Fibroblast of lung (primary cell): ENCODE results near the gene TMC3. TPM values are rescaled to one million over a fixed set of nuclear protein-coding genes. Genes with fewer than 3 reads are reported as not detected.

ENCODE experiments used
- DNase-seq, 2 donors: peaks; one replicate each; pipeline versions ENCODE4 v3.0.0 to v3.0.0-alpha.2; 2010; ENCODE audit warnings: low read depth in 2 of 2
- H2AFZ ChIP-seq: 2 replicates; pipeline ENCODE4 v1.5.1; 2012; ENCODE audit warnings: low read length, control low read depth, inconsistent platforms
- H3K27ac ChIP-seq: 2 replicates; pipeline ENCODE4 v1.5.1; 2011; ENCODE audit warnings: low read length, control low read depth; ENCODE audit not compliant: insufficient read depth
- H3K27me3 ChIP-seq: 2 replicates; pipeline ENCODE4 v1.5.1; 2011; ENCODE audit warnings: mild to moderate bottlenecking, low read length; ENCODE audit not compliant: control insufficient read depth, insufficient read depth
- H3K36me3 ChIP-seq: 2 replicates; pipeline ENCODE4 v1.5.1; 2011; ENCODE audit warnings: low read length; ENCODE audit not compliant: control insufficient read depth, insufficient read depth
- H3K4me1 ChIP-seq: 2 replicates; pipeline ENCODE4 v1.5.1; 2011; ENCODE audit warnings: low read length; ENCODE audit not compliant: control insufficient read depth, insufficient read depth; ENCODE audit errors: extremely low read depth
- H3K4me2 ChIP-seq: 2 replicates; pipeline ENCODE4 v1.5.1; 2011; ENCODE audit warnings: low read length, control low read depth; ENCODE audit not compliant: insufficient read depth; ENCODE audit errors: extremely low read depth
- H3K4me3 ChIP-seq, 4 experiments: fragments of 200-600 bp in 1 of 4; sonication (generic) in 1 of 4; replicated peaks in 1 of 4; 2 replicates each; pipeline ENCODE4 v1.5.1; 2011 to 2016; ENCODE audit warnings: low read length in 4 of 4, low read depth in 3 of 4, mild to moderate bottlenecking in 3 of 4, control low read depth in 2 of 4, inconsistent platforms in 1 of 4, mixed read lengths in 1 of 4; ENCODE audit not compliant: insufficient read depth in 1 of 4; ENCODE audit errors: control extremely low read depth in 1 of 4
- H3K79me2 ChIP-seq: 2 replicates; pipeline ENCODE4 v1.5.1; 2012; ENCODE audit warnings: mild to moderate bottlenecking, low read length, inconsistent platforms; ENCODE audit not compliant: control insufficient read depth, insufficient read depth
- H3K9ac ChIP-seq: 2 replicates; pipeline ENCODE4 v1.5.1; 2011; ENCODE audit warnings: mild to moderate bottlenecking, low read length, control low read depth; ENCODE audit not compliant: insufficient read depth
- H3K9me3 ChIP-seq: 2 replicates; pipeline ENCODE4 v1.5.1; 2012; ENCODE audit warnings: low read depth, low read length; ENCODE audit not compliant: control insufficient read depth, insufficient read depth
- H4K20me1 ChIP-seq: 2 replicates; pipeline ENCODE4 v1.5.1; 2011; ENCODE audit warnings: low read length; ENCODE audit not compliant: control insufficient read depth, insufficient read depth; ENCODE audit errors: extremely low read depth
- EZH2 ChIP-seq: IDR thresholded peaks from 2 replicates; pipeline ENCODE4 v1.5.1; 2012; ENCODE audit warnings: low read length, control low read depth, mild to moderate bottlenecking; ENCODE audit errors: missing control alignments
- polyA plus RNA-seq, 2 donors: library from polyadenylated mRNA; depleted of rRNA in 1 of 2; stranded (reverse) in 1 of 2; unstranded in 1 of 2; fragments of >200 nt; gene quantifications; 2 replicates each; pipeline ENCODE4 v1.2.1, GENCODE V29; 2011 to 2012; ENCODE audit warnings: missing spikeins in 1 of 2
- total RNA-seq: library from RNA; depleted of rRNA; stranded (reverse); fragments of >200 nt; gene quantifications from 2 replicates; pipeline ENCODE4 v1.2.1, GENCODE V29; 2014
- TF ChIP-seq, protein P1 (sequence below), 2 donors: IDR thresholded peaks in 1 of 2; conservative IDR thresholded peaks in 1 of 2; 1 replicate in 1 of 2; 2 replicates in 1 of 2; pipeline ENCODE4 v1.5.1; 2011 to 2012; ENCODE audit warnings: low read length in 2 of 2, control low read depth in 1 of 2, inconsistent platforms in 1 of 2, low read depth in 1 of 2, mild to moderate bottlenecking in 1 of 2

TMC3 gene
- total and polyA plus RNA-seq, 2 donors (not counting 1 experiment from before 2014, with no cell fraction given), result not detected

DNA sequence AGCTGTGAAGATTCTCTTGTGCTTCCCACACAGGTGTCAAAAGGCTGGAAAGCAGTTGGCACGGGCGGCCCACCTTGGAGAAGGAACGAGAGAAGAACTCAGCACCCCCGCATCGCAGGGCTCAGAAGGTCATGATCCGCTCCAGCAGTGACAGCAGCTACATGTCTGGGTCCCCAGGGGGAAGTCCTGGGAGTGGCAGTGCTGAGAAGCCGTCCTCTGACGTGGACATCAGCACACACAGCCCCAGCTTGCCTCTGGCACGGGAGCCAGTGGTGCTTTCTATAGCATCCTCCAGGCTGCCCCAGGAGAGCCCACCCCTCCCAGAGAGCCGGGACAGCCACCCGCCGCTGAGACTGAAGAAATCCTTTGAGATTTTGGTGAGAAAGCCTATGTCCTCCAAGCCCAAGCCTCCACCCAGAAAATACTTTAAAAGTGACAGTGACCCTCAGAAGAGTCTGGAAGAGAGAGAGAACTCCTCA, 81.5 kb downstream of the TMC3 start:
- H3K4me1 ChIP-seq, result peaks cover 2% of the 10 kb centered on the region
- no peak overlapping the region for H3K9ac ChIP-seq
- no peak overlapping the region for H2AFZ ChIP-seq
- no peak overlapping the region for H3K4me2 ChIP-seq
- no peak for DNase-seq
- TF ChIP-seq EZH2, result no peak
- TF ChIP-seq, protein P1, sequence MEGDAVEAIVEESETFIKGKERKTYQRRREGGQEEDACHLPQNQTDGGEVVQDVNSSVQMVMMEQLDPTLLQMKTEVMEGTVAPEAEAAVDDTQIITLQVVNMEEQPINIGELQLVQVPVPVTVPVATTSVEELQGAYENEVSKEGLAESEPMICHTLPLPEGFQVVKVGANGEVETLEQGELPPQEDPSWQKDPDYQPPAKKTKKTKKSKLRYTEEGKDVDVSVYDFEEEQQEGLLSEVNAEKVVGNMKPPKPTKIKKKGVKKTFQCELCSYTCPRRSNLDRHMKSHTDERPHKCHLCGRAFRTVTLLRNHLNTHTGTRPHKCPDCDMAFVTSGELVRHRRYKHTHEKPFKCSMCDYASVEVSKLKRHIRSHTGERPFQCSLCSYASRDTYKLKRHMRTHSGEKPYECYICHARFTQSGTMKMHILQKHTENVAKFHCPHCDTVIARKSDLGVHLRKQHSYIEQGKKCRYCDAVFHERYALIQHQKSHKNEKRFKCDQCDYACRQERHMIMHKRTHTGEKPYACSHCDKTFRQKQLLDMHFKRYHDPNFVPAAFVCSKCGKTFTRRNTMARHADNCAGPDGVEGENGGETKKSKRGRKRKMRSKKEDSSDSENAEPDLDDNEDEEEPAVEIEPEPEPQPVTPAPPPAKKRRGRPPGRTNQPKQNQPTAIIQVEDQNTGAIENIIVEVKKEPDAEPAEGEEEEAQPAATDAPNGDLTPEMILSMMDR (conservative IDR thresholded peaks at IDR 0.05 in 1 of 2, IDR thresholded peaks at IDR 0.05 in 1 of 2; ENCODE audit: low read depth in 1 of 2, low read length in 2 of 2), result no peak
- H3K36me3 ChIP-seq, result no peaks in the 10 kb centered on the region
- H3K9me3 ChIP-seq, result no peaks in the 10 kb centered on the region
- H3K27ac ChIP-seq, result no peak overlapping the region
- no peaks in the 10 kb centered on the region for H3K27me3 ChIP-seq
- no peaks in the 10 kb centered on the region for H3K79me2 ChIP-seq
- no peaks in the 10 kb centered on the region for H4K20me1 ChIP-seq
- H3K4me3 ChIP-seq, result no peak overlapping the region

DNA sequence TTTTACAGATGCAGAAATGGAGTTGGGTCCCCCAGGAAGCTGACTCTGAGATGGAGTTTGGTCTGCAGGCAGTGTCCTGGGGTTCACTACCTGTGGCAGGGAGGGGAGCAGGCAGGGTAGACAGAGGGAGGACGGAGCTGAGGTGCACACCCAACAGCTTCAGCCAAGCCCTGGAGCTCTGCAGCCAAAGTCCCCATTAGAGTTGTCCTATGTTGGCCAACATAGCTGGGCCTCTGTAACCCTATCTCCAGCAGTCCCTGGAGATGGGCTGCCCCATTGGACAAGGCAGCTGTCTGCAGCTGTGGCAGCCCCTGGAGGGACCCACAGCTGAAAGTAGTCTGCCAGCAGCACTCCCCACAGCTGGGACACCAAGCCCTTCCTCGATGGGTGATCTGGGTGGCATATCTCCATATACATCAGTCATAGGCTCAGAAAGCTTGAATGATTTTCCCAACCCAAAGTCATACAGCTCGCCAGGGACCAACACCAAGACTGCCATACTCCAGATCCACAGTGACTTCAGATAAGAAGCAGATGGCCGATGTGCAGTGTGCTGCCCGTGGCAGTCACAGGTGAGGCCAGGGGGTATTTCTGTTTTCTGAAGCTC, 82.0 kb downstream of the TMC3 start:
- Histone ChIP-seq H3K79me2 (no peaks in the 10 kb centered on the region), H2AFZ (no peak overlapping the region), H3K4me2 (no peak overlapping the region), H3K36me3 (no peaks in the 10 kb centered on the region), H3K27ac (no peak overlapping the region), H3K9me3 (no peaks in the 10 kb centered on the region), H3K9ac (no peak overlapping the region), H3K4me3 (no peak overlapping the region), H4K20me1 (no peaks in the 10 kb centered on the region), H3K4me1 (no peaks in the 10 kb centered on the region), H3K27me3 (no peaks in the 10 kb centered on the region)
- DNase-seq, result no peak
- TF ChIP-seq, protein P1 (conservative IDR thresholded peaks at IDR 0.05 in 1 of 2, IDR thresholded peaks at IDR 0.05 in 1 of 2; ENCODE audit: low read depth in 1 of 2, low read length in 2 of 2), result no peak
- TF ChIP-seq EZH2, result no peak

DNA sequence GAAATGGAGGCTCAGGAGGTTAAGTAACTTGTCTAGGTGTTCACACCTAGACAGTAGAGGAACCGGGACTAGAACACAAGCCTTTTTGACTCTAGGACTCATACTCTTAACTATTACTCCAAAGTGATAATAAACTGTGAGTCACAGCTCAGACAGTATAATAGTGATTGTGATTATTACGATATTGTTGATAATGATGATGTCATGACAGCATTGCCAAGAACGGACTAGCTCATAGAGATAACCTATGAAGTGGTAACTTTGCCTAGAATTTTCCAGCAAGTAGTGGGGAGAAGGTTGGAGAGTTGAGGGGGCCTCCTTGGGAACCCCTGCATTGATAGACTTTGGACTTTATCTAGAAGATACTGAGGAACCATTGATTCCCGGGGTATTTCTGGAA, 84.1 kb downstream of the TMC3 start:
- Histone ChIP-seq H3K36me3 (no peaks in the 10 kb centered on the region), H3K27ac (no peak overlapping the region), H3K9me3 (no peaks in the 10 kb centered on the region), H3K4me3 (no peak overlapping the region), H3K4me1 (no peaks in the 10 kb centered on the region), H3K79me2 (no peaks in the 10 kb centered on the region), H2AFZ (no peak overlapping the region), H3K27me3 (no peaks in the 10 kb centered on the region), H3K9ac (no peak overlapping the region), H4K20me1 (no peaks in the 10 kb centered on the region), H3K4me2 (no peak overlapping the region)
- DNase-seq, result no peak
- no peak for TF ChIP-seq EZH2
- TF ChIP-seq, protein P1 (conservative IDR thresholded peaks at IDR 0.05 in 1 of 2, IDR thresholded peaks at IDR 0.05 in 1 of 2; ENCODE audit: low read depth in 1 of 2, low read length in 2 of 2), result no peak
